Measurements from ENCODE around the gene IRF7.
A peak's percentile ranks its signal among the peaks of the same experiment; 100 is the strongest.

IRF7 gene

GRCh38 chr11:607020-607780 is 8.6 kb downstream of the IRF7 start:
- no peak for DNase-seq

GRCh38 chr11:606245-606644 is 9.5 kb downstream of the IRF7 start:
- DNase-seq, result peak; percentile 47

- no peak for DNase-seq
Measured at GRCh38 chr11:605286-606129, 10.2 kb downstream of the IRF7 start.

GRCh38 chr11:603154-603553 is 12.6 kb downstream of the IRF7 start:
- no peak for DNase-seq

- no peak for DNase-seq
Measured at GRCh38 chr11:601573-602245, 14.0 kb downstream of the IRF7 start.

- no peak for DNase-seq
Measured at GRCh38 chr11:598005-598680, 17.6 kb downstream of the IRF7 start.

- peak; percentile 33 for DNase-seq
Measured at GRCh38 chr11:597166-597725, 18.5 kb downstream of the IRF7 start.

- no peak for DNase-seq
Measured at GRCh38 chr11:596374-596773, 19.4 kb downstream of the IRF7 start.

- no peak for DNase-seq
Measured at GRCh38 chr11:595400-595799, 20.4 kb downstream of the IRF7 start.

- no peak for DNase-seq
Measured at GRCh38 chr11:593347-593746, 22.4 kb downstream of the IRF7 start.

GRCh38 chr11:592918-593317 is 22.8 kb downstream of the IRF7 start:
- no peak for DNase-seq

- DNase-seq, result no peak
Measured at GRCh38 chr11:592501-592900, 23.2 kb downstream of the IRF7 start.

GRCh38 chr11:590997-591396 is 24.8 kb downstream of the IRF7 start:
- DNase-seq, result no peak

GRCh38 chr11:589798-590197 is 26.0 kb downstream of the IRF7 start:
- no peak for DNase-seq

- DNase-seq, result no peak
Measured at GRCh38 chr11:587978-588380, 27.8 kb downstream of the IRF7 start.

- DNase-seq, result no peak
Measured at GRCh38 chr11:587546-587945, 28.2 kb downstream of the IRF7 start.

GRCh38 chr11:586376-587316 is 29.1 kb downstream of the IRF7 start:
- no peak for DNase-seq

- DNase-seq, result no peak
Measured at GRCh38 chr11:584287-584686, 31.5 kb downstream of the IRF7 start.

- no peak for DNase-seq
Measured at GRCh38 chr11:581752-582151, 34.0 kb downstream of the IRF7 start.

- no peak for DNase-seq
Measured at GRCh38 chr11:581342-581741, 34.4 kb downstream of the IRF7 start.

GRCh38 chr11:579830-580601 is 35.7 kb downstream of the IRF7 start:
- no peak for DNase-seq

Measured in hematopoietic multipotent progenitor cell treated with erythropoietin and hydrocortisone succinate and interleukin-3 and kit ligand, for 6 days (in vitro differentiated cells).